Measurements from ENCODE around the gene STK32B. TPM values are rescaled to one million over a fixed set of nuclear protein-coding genes. Genes with fewer than 3 reads are reported as not detected.

Gene STK32B
- total and polyA plus RNA-seq, 2 donors (not counting 1 experiment from before 2014, with no cell fraction given): 0.22 to 0.30 TPM

GRCh38 chr4:5114950-5115349 lies 63.7 kb downstream of the STK32B start:
- DNase-seq (no peak), ATAC-seq (ENCODE audit: low read depth) (no peak)
- Histone ChIP-seq H3K79me2 (ENCODE audit: control insufficient read depth, insufficient read depth, low read length) (no peaks in the 10 kb centered on the region), H3K36me3 (replicated peaks in 1 of 2; ENCODE audit: control extremely low read depth in 1 of 2, control insufficient read depth in 1 of 2, extremely low read depth in 1 of 2, insufficient read depth in 2 of 2, low read length in 1 of 2) (no peaks in the 10 kb centered on the region), H3K4me1 (ENCODE audit: control insufficient read depth in 2 of 2, insufficient read depth in 2 of 2, low read length in 2 of 2) (no peaks in the 10 kb centered on the region), H3K9me3 (ENCODE audit: control extremely low read depth in 1 of 3, control insufficient read depth in 2 of 3, insufficient read depth in 1 of 3, low read length in 2 of 3) (peaks cover 0 to 3% (median 0%) of the 10 kb centered on the region in 3 donors), H4K20me1 (ENCODE audit: control insufficient read depth, insufficient read depth, low read length, poor library complexity, severe bottlenecking) (no peaks in the 10 kb centered on the region), H3K4me2 (replicated peaks; ENCODE audit: low read depth, low read length, poor library complexity, severe bottlenecking) (no peak overlapping the region), H3K4me3 (ENCODE audit: control extremely low read depth in 1 of 5, extremely low read depth in 1 of 5, insufficient read depth in 1 of 5, low read depth in 2 of 5, low read length in 4 of 5) (no peak overlapping the region), H3K27ac (ENCODE audit: low read length in 2 of 2) (no peak overlapping the region), H2AFZ (ENCODE audit: insufficient read depth, low read depth, low read length, poor library complexity, severe bottlenecking) (no peak overlapping the region), H3K9ac (ENCODE audit: low read length) (no peak overlapping the region), H3K27me3 (replicated peaks in 1 of 4; ENCODE audit: control extremely low read depth in 1 of 4, control insufficient read depth in 3 of 4, insufficient read depth in 4 of 4, low read length in 3 of 4) (no peaks in the 10 kb centered on the region)
- no peak overlapping the region for H3K4me3 Mint-ChIP-seq
- no CpG with 5 or more reads among the region's 1 CpG for WGBS (ENCODE audit: insufficient coverage)
- no peaks in the 10 kb centered on the region for H3K9me3 Mint-ChIP-seq (ENCODE audit: insufficient read depth)
- intact Hi-C loops (cut with micrococcal nuclease): no loop called here
- POLR2A ChIA-PET: no interaction called here
- no peak overlapping the region for H3K27ac Mint-ChIP-seq
- no peaks in the 10 kb centered on the region for H3K27me3 Mint-ChIP-seq
- TF ChIP-seq, protein P1, sequence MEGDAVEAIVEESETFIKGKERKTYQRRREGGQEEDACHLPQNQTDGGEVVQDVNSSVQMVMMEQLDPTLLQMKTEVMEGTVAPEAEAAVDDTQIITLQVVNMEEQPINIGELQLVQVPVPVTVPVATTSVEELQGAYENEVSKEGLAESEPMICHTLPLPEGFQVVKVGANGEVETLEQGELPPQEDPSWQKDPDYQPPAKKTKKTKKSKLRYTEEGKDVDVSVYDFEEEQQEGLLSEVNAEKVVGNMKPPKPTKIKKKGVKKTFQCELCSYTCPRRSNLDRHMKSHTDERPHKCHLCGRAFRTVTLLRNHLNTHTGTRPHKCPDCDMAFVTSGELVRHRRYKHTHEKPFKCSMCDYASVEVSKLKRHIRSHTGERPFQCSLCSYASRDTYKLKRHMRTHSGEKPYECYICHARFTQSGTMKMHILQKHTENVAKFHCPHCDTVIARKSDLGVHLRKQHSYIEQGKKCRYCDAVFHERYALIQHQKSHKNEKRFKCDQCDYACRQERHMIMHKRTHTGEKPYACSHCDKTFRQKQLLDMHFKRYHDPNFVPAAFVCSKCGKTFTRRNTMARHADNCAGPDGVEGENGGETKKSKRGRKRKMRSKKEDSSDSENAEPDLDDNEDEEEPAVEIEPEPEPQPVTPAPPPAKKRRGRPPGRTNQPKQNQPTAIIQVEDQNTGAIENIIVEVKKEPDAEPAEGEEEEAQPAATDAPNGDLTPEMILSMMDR (IDR thresholded peaks at IDR 0.05): no peak
- no peak for TF ChIP-seq EZH2 (IDR thresholded peaks at IDR 0.05; ENCODE audit: borderline replicate concordance, insufficient read depth, low read depth, low read length, poor library complexity, severe bottlenecking)
- no peaks in the 10 kb centered on the region for H3K4me1 Mint-ChIP-seq
- CTCF ChIA-PET: no interaction called here

GRCh38 chr4:5118091-5118786 lies 67.0 kb downstream of the STK32B start:
- Mint-ChIP-seq H3K4me1 (no peaks in the 10 kb centered on the region), H3K27ac (no peak overlapping the region), H3K9me3 (ENCODE audit: insufficient read depth) (no peaks in the 10 kb centered on the region), H3K4me3 (no peak overlapping the region), H3K27me3 (no peaks in the 10 kb centered on the region)
- no peak overlapping the region for H3K9ac ChIP-seq (ENCODE audit: low read length)
- H3K27me3 ChIP-seq (replicated peaks in 1 of 4; ENCODE audit: control extremely low read depth in 1 of 4, control insufficient read depth in 3 of 4, insufficient read depth in 4 of 4, low read length in 3 of 4): no peaks in the 10 kb centered on the region
- ChIA-PET CTCF (no interaction called here), POLR2A (no interaction called here)
- intact Hi-C loops (cut with micrococcal nuclease): no loop called here
- no peaks in the 10 kb centered on the region for H3K36me3 ChIP-seq (replicated peaks in 1 of 2; ENCODE audit: control extremely low read depth in 1 of 2, control insufficient read depth in 1 of 2, extremely low read depth in 1 of 2, insufficient read depth in 2 of 2, low read length in 1 of 2)
- TF ChIP-seq EZH2 (IDR thresholded peaks at IDR 0.05; ENCODE audit: borderline replicate concordance, insufficient read depth, low read depth, low read length, poor library complexity, severe bottlenecking): no peak
- TF ChIP-seq, protein P1 (IDR thresholded peaks at IDR 0.05): no peak
- no peak overlapping the region for H3K27ac ChIP-seq (ENCODE audit: low read length in 2 of 2)
- H3K4me2 ChIP-seq (replicated peaks; ENCODE audit: low read depth, low read length, poor library complexity, severe bottlenecking): no peak overlapping the region
- H2AFZ ChIP-seq (ENCODE audit: insufficient read depth, low read depth, low read length, poor library complexity, severe bottlenecking): no peak overlapping the region
- H3K79me2 ChIP-seq (ENCODE audit: control insufficient read depth, insufficient read depth, low read length): no peaks in the 10 kb centered on the region
- ATAC-seq (ENCODE audit: low read depth) (no peak), DNase-seq (no peak)
- H4K20me1 ChIP-seq (ENCODE audit: control insufficient read depth, insufficient read depth, low read length, poor library complexity, severe bottlenecking): no peaks in the 10 kb centered on the region
- WGBS (ENCODE audit: insufficient coverage): 91% methylated on average over 5 of the region's 6 CpGs
- peaks cover 0 to 8% (median 0%) of the 10 kb centered on the region in 3 donors for H3K9me3 ChIP-seq (ENCODE audit: control extremely low read depth in 1 of 3, control insufficient read depth in 2 of 3, insufficient read depth in 1 of 3, low read length in 2 of 3)
- H3K4me1 ChIP-seq (ENCODE audit: control insufficient read depth in 2 of 2, insufficient read depth in 2 of 2, low read length in 2 of 2): no peaks in the 10 kb centered on the region
- no peak overlapping the region for H3K4me3 ChIP-seq (ENCODE audit: control extremely low read depth in 1 of 5, extremely low read depth in 1 of 5, insufficient read depth in 1 of 5, low read depth in 2 of 5, low read length in 4 of 5)
